SU-DHL-6 (cell line): ENCODE measurements around the gene ADAM10.

ENCODE experiments used
- H2AFZ ChIP-seq: fragments of 200-600 bp; sonication (generic); 2 replicates; pipeline ENCODE4 v1.6.1; 2014; ENCODE audit warnings: low read depth, mild to moderate bottlenecking, moderate library complexity, mixed read lengths, antibody characterized with exemption, low read length; ENCODE audit not compliant: severe bottlenecking
- H3F3A ChIP-seq: fragments of 200-600 bp; shearing (Covaris generic); 2 replicates; pipeline ENCODE4 v1.6.0; 2016; ENCODE audit warnings: antibody characterized with exemption, mild to moderate bottlenecking; ENCODE audit not compliant: insufficient read depth
- H3K27ac ChIP-seq: fragments of 200-600 bp; sonication (generic); 2 replicates; pipeline ENCODE4 v1.5.1; 2016; ENCODE audit warnings: low read depth, mild to moderate bottlenecking, low read length, moderate library complexity, mixed read lengths
- H3K27me3 ChIP-seq: fragments of 200-600 bp; sonication (generic), shearing (Covaris generic); 2 replicates; pipeline ENCODE4 v1.6.0; 2014; ENCODE audit warnings: mild to moderate bottlenecking, low read length
- H3K36me3 ChIP-seq: fragments of 200-600 bp; sonication (generic); 2 replicates; pipeline ENCODE4 v1.6.1; 2014; ENCODE audit warnings: mild to moderate bottlenecking, low read length, mixed read lengths
- H3K4me2 ChIP-seq: fragments of 300-600, 200-600 bp; shearing (Covaris generic), sonication (generic); 2 replicates; pipeline ENCODE4 v1.6.0; 2014; ENCODE audit warnings: low read length, low read depth, mild to moderate bottlenecking; ENCODE audit not compliant: poor library complexity, severe bottlenecking
- H3K4me3 ChIP-seq: fragments of 200-600 bp; sonication (generic); 2 replicates; pipeline ENCODE4 v1.5.1; 2014; ENCODE audit warnings: antibody characterized with exemption, low read length, mild to moderate bottlenecking, mixed read lengths; ENCODE audit not compliant: insufficient read depth, poor library complexity, severe bottlenecking
- H3K79me2 ChIP-seq: fragments of 200-600 bp; sonication (generic); 2 replicates; pipeline ENCODE4 v1.6.1; 2014; ENCODE audit warnings: mild to moderate bottlenecking, low read length, moderate library complexity; ENCODE audit not compliant: insufficient read depth
- H3K9ac ChIP-seq: fragments of 200-600 bp; sonication (generic); 2 replicates; pipeline ENCODE4 v1.7.0; 2014; ENCODE audit warnings: mild to moderate bottlenecking, low read length
- H3K9me2 ChIP-seq: fragments of 200-600 bp; sonication (generic); replicated peaks from 2 replicates; pipeline ENCODE4 v1.6.1; 2014; ENCODE audit warnings: low read length; ENCODE audit not compliant: insufficient read depth
- H3K9me3 ChIP-seq: fragments of 200-600 bp; sonication (generic); 2 replicates; pipeline ENCODE4 v1.6.1; 2014; ENCODE audit warnings: low read length, mixed read lengths; ENCODE audit not compliant: insufficient read depth
- H4K20me1 ChIP-seq: fragments of 200-600 bp; sonication (generic); 2 replicates; pipeline ENCODE4 v1.6.1; 2014; ENCODE audit warnings: low read depth, mild to moderate bottlenecking, antibody characterized with exemption, low read length, moderate library complexity, mixed read lengths
- CTCF ChIP-seq: fragments of 200-600 bp; sonication (generic); IDR thresholded peaks from one replicate; pipeline ENCODE4 v1.5.1; 2017; ENCODE audit warnings: antibody characterized with exemption, mild to moderate bottlenecking, low read length, moderate library complexity; ENCODE audit not compliant: insufficient read depth, poor library complexity, severe bottlenecking
- EZH2phosphoT487 ChIP-seq: fragments of 200-600 bp; sonication (generic), shearing (Covaris generic); conservative IDR thresholded peaks from 2 replicates; pipeline ENCODE4 v1.6.1; 2018; ENCODE audit warnings: mild to moderate bottlenecking, antibody characterized with exemption, low read length, moderate library complexity, mixed read lengths

Gene ADAM10

GRCh38 chr15:58585693-58586443 is 163.6 kb downstream of the ADAM10 start:
- Histone ChIP-seq H3K36me3 (no peaks in the 10 kb centered on the region), H3K4me3 (no peak overlapping the region), H2AFZ (no peak overlapping the region), H3K27ac (no peak overlapping the region), H3K9me2 (no peaks in the 10 kb centered on the region), H3F3A (no peaks in the 10 kb centered on the region), H3K9me3 (no peaks in the 10 kb centered on the region), H3K27me3 (no peaks in the 10 kb centered on the region), H3K79me2 (no peaks in the 10 kb centered on the region), H4K20me1 (no peaks in the 10 kb centered on the region), H3K9ac (no peak overlapping the region), H3K4me2 (no peak overlapping the region)
- TF ChIP-seq EZH2phosphoT487 (no peak), CTCF (no peak)

- H3K36me3 ChIP-seq = no peaks in the 10 kb centered on the region
- H3K27me3 ChIP-seq = no peaks in the 10 kb centered on the region
- H3K27ac ChIP-seq = no peak overlapping the region
- no peaks in the 10 kb centered on the region for H3K9me2 ChIP-seq
- no peak overlapping the region for H3K4me3 ChIP-seq
- no peaks in the 10 kb centered on the region for H4K20me1 ChIP-seq
- TF ChIP-seq EZH2phosphoT487 (no peak), CTCF (no peak)
- no peaks in the 10 kb centered on the region for H3F3A ChIP-seq
- no peak overlapping the region for H2AFZ ChIP-seq
- no peak overlapping the region for H3K4me2 ChIP-seq
- no peak overlapping the region for H3K9ac ChIP-seq
- H3K9me3 ChIP-seq = no peaks in the 10 kb centered on the region
- H3K79me2 ChIP-seq = no peaks in the 10 kb centered on the region
Measured at GRCh38 chr15:58584789-58585461, 164.6 kb downstream of the ADAM10 start.

- H4K20me1 ChIP-seq = no peaks in the 10 kb centered on the region
- TF ChIP-seq EZH2phosphoT487 (no peak), CTCF (no peak)
- no peaks in the 10 kb centered on the region for H3K27me3 ChIP-seq
- no peaks in the 10 kb centered on the region for H3K9me2 ChIP-seq
- no peak overlapping the region for H3K9ac ChIP-seq
- H2AFZ ChIP-seq = no peak overlapping the region
- H3K4me3 ChIP-seq = no peak overlapping the region
- no peaks in the 10 kb centered on the region for H3K36me3 ChIP-seq
- H3K79me2 ChIP-seq = no peaks in the 10 kb centered on the region
- no peaks in the 10 kb centered on the region for H3F3A ChIP-seq
- no peak overlapping the region for H3K4me2 ChIP-seq
- H3K9me3 ChIP-seq = no peaks in the 10 kb centered on the region
- no peak overlapping the region for H3K27ac ChIP-seq
Measured at GRCh38 chr15:58583171-58583908, 166.2 kb downstream of the ADAM10 start.
